IPS DF 4.7 (cell line): ENCODE results near the gene RNF121.

Source experiments
- DNase-seq: peaks from one replicate; pipeline ENCODE4 v3.0.0-alpha.2; 2013; ENCODE audit warnings: low spot score; ENCODE audit errors: extremely low read depth

RNF121 gene

GRCh38 chr11:71987521-71987920 is 58.7 kb downstream of the RNF121 start:
- no peak for DNase-seq

- DNase-seq, result no peak
Measured at GRCh38 chr11:71988050-71988449, 59.2 kb downstream of the RNF121 start.

- no peak for DNase-seq
Measured at GRCh38 chr11:71990701-71991100, 61.9 kb downstream of the RNF121 start.

GRCh38 chr11:71991494-71991893 is 62.6 kb downstream of the RNF121 start:
- no peak for DNase-seq

GRCh38 chr11:71992136-71992730 is 63.4 kb downstream of the RNF121 start:
- DNase-seq, result no peak

GRCh38 chr11:71994786-71995185 is 65.9 kb downstream of the RNF121 start:
- DNase-seq, result no peak

- no peak for DNase-seq
Measured at GRCh38 chr11:71995726-71996291, 67.0 kb downstream of the RNF121 start.

GRCh38 chr11:71996517-71996916 is 67.7 kb downstream of the RNF121 start:
- DNase-seq, result no peak

- DNase-seq, result no peak
Measured at GRCh38 chr11:71996946-71997345, 68.1 kb downstream of the RNF121 start.

- no peak for DNase-seq
Measured at GRCh38 chr11:71997594-71997993, 68.7 kb downstream of the RNF121 start.

GRCh38 chr11:71998061-71998460 is 69.2 kb downstream of the RNF121 start:
- DNase-seq, result no peak

GRCh38 chr11:71998649-71999310 is 69.9 kb downstream of the RNF121 start, which contains the start of gene IL18BP:
Gene IL18BP, plus strand, starts transcription at chr11:71998909. Its CDS starts 1,076 bp downstream, at chr11:71999985.
- no peak for DNase-seq

GRCh38 chr11:71999362-71999761 is 70.5 kb downstream of the RNF121 start:
- no peak for DNase-seq

GRCh38 chr11:71999798-72000197 is 71.0 kb downstream of the RNF121 start:
- DNase-seq, result no peak

GRCh38 chr11:72000202-72000867 is 71.5 kb downstream of the RNF121 start:
- no peak for DNase-seq

GRCh38 chr11:72001285-72001684 is 72.4 kb downstream of the RNF121 start:
- no peak for DNase-seq

- DNase-seq, result no peak
Measured at GRCh38 chr11:72001834-72002591, 73.2 kb downstream of the RNF121 start.

- no peak for DNase-seq
Measured at GRCh38 chr11:72002841-72003775, 74.3 kb downstream of the RNF121 start.

GRCh38 chr11:72003776-72004171 is 74.9 kb downstream of the RNF121 start:
- no peak for DNase-seq

- no peak for DNase-seq
Measured at GRCh38 chr11:72004515-72005346, 75.9 kb downstream of the RNF121 start.
